ENCODE data around the gene VGF.

Gene VGF

DNA sequence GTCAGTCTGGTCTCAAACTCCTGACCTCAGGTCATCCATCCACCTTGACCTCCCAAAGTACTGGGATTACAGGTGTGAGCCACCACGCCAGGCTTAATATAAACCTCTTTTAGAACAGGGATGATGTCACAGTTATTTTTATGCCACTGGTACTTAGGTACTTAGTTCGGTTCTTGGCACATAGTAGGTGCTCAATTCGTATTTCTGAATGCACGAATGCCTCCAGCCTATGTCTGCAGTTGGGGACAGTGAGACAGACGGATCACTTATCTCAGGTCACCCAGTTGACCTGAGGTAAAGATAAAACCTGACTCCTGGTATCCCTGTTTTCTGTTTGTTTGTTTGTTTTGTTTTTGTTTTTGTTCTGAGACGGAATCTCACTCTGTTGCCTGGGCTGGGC, 20.8 kb upstream of the VGF start:
- Histone ChIP-seq H3K4me2 (no peak overlapping the region), H4K20me1 (no peaks in the 10 kb centered on the region), H3K27me3 (peaks cover 15% of the 10 kb centered on the region), H3K9me3 (no peaks in the 10 kb centered on the region), H3K4me3 (no peak overlapping the region), H3K4me1 (no peaks in the 10 kb centered on the region), H3K36me3 (no peaks in the 10 kb centered on the region), H3K9ac (no peak overlapping the region), H3K27ac (no peak overlapping the region)
- TF ChIP-seq Cebpa-rat (IDR thresholded peaks at IDR 0.05), result no peak

GRCh38 chr7:101185258-101185839, 20.0 kb upstream of the VGF start:
- H3K4me2 ChIP-seq, result no peak overlapping the region
- H4K20me1 ChIP-seq, result no peaks in the 10 kb centered on the region
- H3K27ac ChIP-seq, result no peak overlapping the region
- H3K4me3 ChIP-seq, result no peak overlapping the region
- H3K27me3 ChIP-seq, result peaks cover 23% of the 10 kb centered on the region
- TF ChIP-seq Cebpa-rat (IDR thresholded peaks at IDR 0.05), result no peak
- H3K9me3 ChIP-seq, result no peaks in the 10 kb centered on the region
- H3K9ac ChIP-seq, result no peak overlapping the region
- no peaks in the 10 kb centered on the region for H3K36me3 ChIP-seq
- peaks cover 2% of the 10 kb centered on the region; the same call in 1 of the 2 replicates for H3K4me1 ChIP-seq

- H3K9ac ChIP-seq, result no peak within 1 kb of the TSS
- H3K27me3 ChIP-seq, result peaks cover 75% of the 10 kb centered on the region
- H4K20me1 ChIP-seq, result no peaks in the 10 kb centered on the region
- peaks cover 35% of the 10 kb centered on the region for H3K4me1 ChIP-seq
- peak within 1 kb of the TSS; percentile 83 for H3K4me2 ChIP-seq
- no peaks in the 10 kb centered on the region for H3K36me3 ChIP-seq
- no peak within 1 kb of the TSS for H3K27ac ChIP-seq
- TF ChIP-seq Cebpa-rat (IDR thresholded peaks at IDR 0.05), result no peak
- H3K9me3 ChIP-seq, result no peaks in the 10 kb centered on the region
- H3K4me3 ChIP-seq, result peak within 1 kb of the TSS; percentile 58
These were observed 14.9 kb upstream of the VGF start, which contains the start of gene NAT16 for GRCh38 chr7:101180130-101180755. Gene NAT16 (minus strand): TSS chr7:101180293. CDS start chr7:101174807, 5,486 bp downstream.

- Histone ChIP-seq H4K20me1 (no peaks in the 10 kb centered on the region), H3K27me3 (peaks cover 80% of the 10 kb centered on the region), H3K36me3 (no peaks in the 10 kb centered on the region), H3K9ac (no peak overlapping the region), H3K4me3 (peak overlapping the region; percentile 58), H3K4me1 (peaks cover 38% of the 10 kb centered on the region), H3K27ac (no peak overlapping the region), H3K9me3 (no peaks in the 10 kb centered on the region), H3K4me2 (peak overlapping the region; percentile 83)
- TF ChIP-seq Cebpa-rat (IDR thresholded peaks at IDR 0.05), result no peak
These were observed 14.3 kb upstream of the VGF start for GRCh38 chr7:101179713-101180112.

DNA sequence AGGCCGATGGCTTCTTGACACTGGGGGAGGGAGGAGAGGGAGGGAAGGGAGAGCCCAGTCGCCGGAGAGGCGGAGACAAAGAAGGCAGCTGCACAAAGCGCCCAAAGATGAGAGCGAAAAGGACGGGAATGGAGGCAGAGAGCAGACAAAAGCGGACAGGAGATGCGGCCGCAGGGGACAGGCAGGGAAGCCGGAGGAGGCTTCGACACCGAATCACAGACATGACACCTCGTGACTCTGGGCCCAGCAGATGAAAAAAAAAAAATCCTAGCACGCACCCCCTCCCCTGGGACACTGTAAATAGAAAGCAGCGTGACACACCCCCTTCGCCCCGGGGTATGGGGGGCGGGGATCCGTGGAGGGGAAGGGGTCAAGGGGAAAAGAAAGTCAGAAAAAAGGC, 13.7 kb upstream of the VGF start:
- no peak overlapping the region for H3K9ac ChIP-seq
- H3K4me3 ChIP-seq, result peak overlapping the region; percentile 58
- no peak overlapping the region for H3K27ac ChIP-seq
- peaks cover 4% of the 10 kb centered on the region for H3K9me3 ChIP-seq
- H3K4me2 ChIP-seq, result peak overlapping the region; percentile 83
- no peak for TF ChIP-seq Cebpa-rat (IDR thresholded peaks at IDR 0.05)
- no peaks in the 10 kb centered on the region for H3K36me3 ChIP-seq
- H4K20me1 ChIP-seq, result no peaks in the 10 kb centered on the region
- peaks cover 86% of the 10 kb centered on the region for H3K27me3 ChIP-seq
- H3K4me1 ChIP-seq, result peaks cover 44% of the 10 kb centered on the region

- H3K27me3 ChIP-seq, result peaks cover 100% of the 10 kb centered on the region
- H3K4me1 ChIP-seq, result peaks cover 59% of the 10 kb centered on the region
- H3K4me3 ChIP-seq, result no peak overlapping the region
- no peaks in the 10 kb centered on the region for H3K36me3 ChIP-seq
- peaks cover 19% of the 10 kb centered on the region for H3K9me3 ChIP-seq
- H3K9ac ChIP-seq, result no peak overlapping the region
- no peak for TF ChIP-seq Cebpa-rat (IDR thresholded peaks at IDR 0.05)
- H3K4me2 ChIP-seq, result no peak overlapping the region
- no peak overlapping the region for H3K27ac ChIP-seq
- H4K20me1 ChIP-seq, result no peaks in the 10 kb centered on the region
These were observed 12.3 kb upstream of the VGF start for GRCh38 chr7:101177644-101178043.

DNA sequence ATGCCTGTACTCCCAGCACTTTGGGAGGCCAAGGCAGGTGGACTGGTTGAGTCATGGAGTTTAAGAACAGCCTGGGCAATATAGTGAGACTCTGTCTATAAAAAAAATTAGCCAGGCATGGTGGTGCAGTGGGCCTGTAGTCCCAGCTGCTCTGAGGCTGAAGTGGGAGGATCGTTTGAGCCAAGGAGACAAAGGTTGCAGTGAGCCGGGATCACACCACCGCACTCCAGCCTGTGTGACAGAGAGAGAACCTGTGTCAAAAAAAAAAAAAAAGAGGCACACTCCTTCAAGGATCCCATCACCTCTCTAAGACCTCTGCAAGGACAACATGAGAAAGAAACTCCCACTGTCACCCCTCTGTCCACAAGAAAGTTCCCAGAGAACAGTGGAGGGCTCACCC, 10.3 kb upstream of the VGF start:
- TF ChIP-seq Cebpa-rat (IDR thresholded peaks at IDR 0.05), result no peak
- no peak overlapping the region for H3K27ac ChIP-seq
- no peak overlapping the region for H3K9ac ChIP-seq
- H3K27me3 ChIP-seq, result peaks cover 100% of the 10 kb centered on the region
- H3K4me2 ChIP-seq, result 0 out of 2 replicates have a peak overlapping the region, but pooled peaks have one; percentile 28
- H3K9me3 ChIP-seq, result peaks cover 24% of the 10 kb centered on the region
- H3K4me3 ChIP-seq, result no peak overlapping the region
- peaks cover 5% of the 10 kb centered on the region; the same call in 1 of the 2 replicates for H4K20me1 ChIP-seq
- H3K4me1 ChIP-seq, result peaks cover 79% of the 10 kb centered on the region
- no peaks in the 10 kb centered on the region for H3K36me3 ChIP-seq

- H3K4me2 ChIP-seq, result peak overlapping the region; percentile 96
- no peak overlapping the region for H3K27ac ChIP-seq
- H3K9ac ChIP-seq, result no peak overlapping the region
- H3K27me3 ChIP-seq, result peaks cover 100% of the 10 kb centered on the region
- H3K36me3 ChIP-seq, result no peaks in the 10 kb centered on the region
- peaks cover 24% of the 10 kb centered on the region for H3K9me3 ChIP-seq
- peak overlapping the region; percentile 55 for H3K4me3 ChIP-seq
- peaks cover 80% of the 10 kb centered on the region for H3K4me1 ChIP-seq
- no peak for TF ChIP-seq Cebpa-rat (IDR thresholded peaks at IDR 0.05)
- peaks cover 15% of the 10 kb centered on the region for H4K20me1 ChIP-seq
These were observed 9.0 kb upstream of the VGF start for GRCh38 chr7:101174322-101174854.

GRCh38 chr7:101173752-101174244, 8.4 kb upstream of the VGF start:
- Histone ChIP-seq H3K4me2 (peak overlapping the region; percentile 96), H3K36me3 (no peaks in the 10 kb centered on the region), H3K9me3 (peaks cover 24% of the 10 kb centered on the region), H3K27ac (no peak overlapping the region), H3K9ac (no peak overlapping the region), H3K27me3 (peaks cover 100% of the 10 kb centered on the region), H4K20me1 (peaks cover 19% of the 10 kb centered on the region), H3K4me1 (peaks cover 85% of the 10 kb centered on the region), H3K4me3 (peak overlapping the region; percentile 55)
- no peak for TF ChIP-seq Cebpa-rat (IDR thresholded peaks at IDR 0.05)
